Motor neuron (in vitro differentiated cells): Measurements from ENCODE around the gene DMRTA1. TPM values are rescaled to one million over a fixed set of nuclear protein-coding genes. Genes with fewer than 3 reads are reported as not detected.
"Not testable (repeated sequence)": the region's sequence is repeated elsewhere in the genome, so short reads cannot be mapped to it uniquely, and the experiment has no call there.

Experiments used
- ATAC-seq, 8 experiments: fragments of 200-7000 bp; cut with Tn5 transposase; replicated peaks in 6 of 8; 2 replicates each; pipeline ENCODE4 v1.8.0; 2021; ENCODE audit warnings: mild to moderate bottlenecking in 8 of 8, moderate library complexity in 8 of 8
- H3K27ac ChIP-seq, 2 donors: fragments of 250-450 bp; sonication (Bioruptor Pico); 2 replicates each; pipeline ENCODE4 v1.9.0; 2021; ENCODE audit warnings: antibody characterized with exemption in 2 of 2, mild to moderate bottlenecking in 2 of 2, moderate library complexity in 1 of 2
- H3K4me1 ChIP-seq, 2 donors: fragments of 250-450 bp; sonication (Bioruptor Pico); replicated peaks in 1 of 2; 2 replicates each; pipeline ENCODE4 v1.6.1; 2021; ENCODE audit warnings: antibody characterized with exemption in 2 of 2, mild to moderate bottlenecking in 2 of 2, moderate library complexity in 1 of 2
- H3K4me3 ChIP-seq, 5 donors: fragments of 250-450 bp; sonication (Bioruptor Pico); 2 replicates each; pipeline ENCODE4 v1.9.0; 2021; ENCODE audit warnings: antibody characterized with exemption in 5 of 5, mild to moderate bottlenecking in 5 of 5, moderate library complexity in 4 of 5
- WGBS, 10 experiments: fragments of 450-650 bp; shearing (Covaris generic); methylation state at CpG; one replicate each; pipeline ENCODE4 v1.0.0; 2022; 5-methylcytosine and 5-hydroxymethylcytosine counted together
- in situ Hi-C, 9 experiments: fragments of 400-800 bp; cut with MboI; loops; one replicate each; pipeline ENCODE4 v1.15.0; 2021; ENCODE audit warnings: low sequenced_read_pairs in 9 of 9, low pct_unique_long_range_greater_than_20kb in 2 of 9; ENCODE audit not compliant: unreplicated experiment in 9 of 9
- total RNA-seq, 8 experiments: library from RNA; unstranded; fragments of 300-600 nt; gene quantifications; 2 replicates each; pipeline versions ENCODE4 v1.2.3 to v1.2.4, GENCODE V29; 2022

The DMRTA1 gene
- total RNA-seq, 8 experiments from 2014 or later: 0.09 to 3.9 (median 0.88) TPM

- not testable (repeated sequence) for H3K4me3 ChIP-seq, ATAC-seq, H3K27ac ChIP-seq, H3K4me1 ChIP-seq
- in situ Hi-C loops: loop anchor here in 1 of 9 experiments (25.0 kb wide), 1 partner anchor 125 kb away; no protein-coding TSS in a partner anchor
- 0 to 80% (median 67%) methylated on average over 1 to 5 of the region's 8 CpGs; no CpG with 5 or more reads in 3 of the 10 experiments for WGBS, 10 experiments
Measured at GRCh38 chr9:22437461-22438067, 9.1 kb upstream of the DMRTA1 start.

DNA sequence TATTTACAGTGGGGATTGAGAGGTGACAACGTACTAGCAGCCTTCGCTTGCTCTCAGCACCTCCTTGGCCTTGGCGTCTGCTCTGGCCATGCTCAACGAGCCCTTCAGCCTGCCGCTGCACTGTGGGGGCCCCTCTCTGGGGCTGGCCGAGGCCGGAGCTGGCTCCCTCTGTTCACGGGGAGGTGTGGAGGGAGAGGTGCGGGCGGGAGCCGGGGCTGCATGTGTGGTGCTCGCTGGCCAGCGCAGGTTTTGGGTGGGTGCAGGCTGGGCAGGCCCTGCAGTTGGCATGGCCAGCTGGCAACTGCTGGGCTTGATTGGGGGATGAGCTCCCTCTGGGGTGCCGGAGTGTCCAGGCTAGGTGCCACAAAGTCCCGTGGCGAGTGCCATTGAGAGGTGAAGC lies 5.8 kb upstream of the DMRTA1 start:
- Histone ChIP-seq H3K27ac (no peak overlapping the region), H3K4me1 (no peaks in the 10 kb centered on the region), H3K4me3 (no peak overlapping the region)
- no peak for ATAC-seq
- in situ Hi-C loops: loop anchor here in 2 of 9 experiments (10.0 to 25.0 kb wide), 2 partner anchors 126 to 129 kb away; no protein-coding TSS in a partner anchor
- WGBS, 10 experiments: 47 to 100% (median 80%) methylated on average over 1 to 3 of the region's 16 CpGs; no CpG with 5 or more reads in 7 of the 10 experiments

DNA sequence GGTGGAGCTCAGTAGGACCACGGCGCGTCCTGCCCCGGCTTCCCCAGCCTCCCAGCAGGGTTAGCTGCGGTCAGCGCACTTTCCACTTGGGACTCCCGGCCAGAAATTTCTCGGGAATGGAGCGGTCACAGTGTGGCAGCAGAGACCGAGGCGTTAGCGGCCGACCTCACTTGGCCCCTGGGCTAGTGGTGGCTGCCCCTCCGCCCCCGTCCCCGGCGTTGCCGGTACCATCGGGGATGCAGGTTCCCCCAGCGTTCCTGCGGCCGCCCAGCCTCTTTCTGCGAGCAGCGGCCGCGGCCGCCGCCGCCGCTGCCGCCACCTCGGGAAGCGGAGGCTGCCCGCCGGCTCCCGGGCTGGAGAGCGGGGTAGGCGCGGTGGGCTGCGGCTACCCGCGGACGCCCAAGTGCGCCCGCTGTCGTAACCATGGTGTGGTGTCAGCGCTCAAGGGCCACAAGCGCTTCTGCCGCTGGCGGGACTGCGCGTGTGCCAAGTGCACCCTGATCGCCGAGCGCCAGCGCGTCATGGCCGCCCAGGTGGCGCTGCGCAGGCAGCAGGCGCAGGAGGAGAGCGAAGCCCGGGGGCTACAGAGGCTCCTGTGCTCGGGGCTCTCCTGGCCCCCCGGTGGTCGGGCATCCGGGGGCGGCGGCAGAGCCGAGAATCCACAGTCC lies 460 bp downstream of the DMRTA1 start:
- peak overlapping the region in 1 of 2 donors; percentile 63 for H3K27ac ChIP-seq
- peak overlapping the region; percentile 59 to 73 (median 63) for H3K4me3 ChIP-seq
- 0 to 20% (median 0%) methylated on average over 1 to 15 of the region's 70 CpGs; no CpG with 5 or more reads in 7 of the 10 experiments for WGBS, 10 experiments
- in situ Hi-C loops: loop anchor here in 2 of 9 experiments (10.0 to 25.0 kb wide), 2 partner anchors 132 to 135 kb away; no protein-coding TSS in a partner anchor
- H3K4me1 ChIP-seq: peaks cover 2 to 4% of the 10 kb centered on the region in 2 donors
- peak; percentile 82 to 94 (median 90) for ATAC-seq

DNA sequence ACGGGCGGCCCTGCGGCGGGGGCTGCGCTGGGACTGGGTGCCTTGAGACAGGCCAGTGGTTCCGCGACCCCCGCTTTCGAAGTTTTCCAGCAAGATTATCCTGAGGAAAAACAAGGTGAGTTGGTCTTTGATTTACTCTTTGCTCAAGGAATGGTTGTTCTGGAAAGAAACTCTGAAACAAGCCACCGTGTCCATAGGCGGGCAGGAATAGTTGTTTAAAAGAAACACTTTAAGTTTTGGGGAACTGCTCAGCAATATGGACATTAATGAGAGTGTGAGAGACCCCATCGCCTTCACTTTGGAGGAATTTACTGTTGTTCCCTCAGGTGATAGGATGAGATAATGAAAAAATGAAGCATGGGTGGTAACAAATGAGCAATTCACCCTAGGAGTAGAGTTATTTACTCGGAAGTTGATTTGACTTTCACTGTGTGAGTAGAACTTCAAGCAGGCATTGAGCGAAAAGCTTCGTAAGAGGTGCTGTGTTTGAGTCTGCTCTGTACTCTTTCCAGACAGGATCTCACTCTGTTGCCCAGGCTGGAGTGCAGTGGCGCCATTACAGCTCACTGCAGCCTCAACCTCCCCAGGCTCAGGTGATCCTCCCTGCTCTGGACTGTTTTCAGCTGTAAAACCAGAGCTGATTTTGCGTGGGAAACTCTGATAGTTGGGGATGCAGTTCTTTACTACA lies 1.1 kb downstream of the DMRTA1 start:
- peak overlapping the region in 1 of 2 donors; percentile 63 for H3K27ac ChIP-seq
- peaks cover 2 to 4% of the 10 kb centered on the region in 2 donors for H3K4me1 ChIP-seq
- WGBS, 10 experiments: 7 to 76% (median 33%) methylated on average over 1 to 14 of the region's 17 CpGs; no CpG with 5 or more reads in 1 of the 10 experiments
- H3K4me3 ChIP-seq: peak overlapping the region; percentile 59 to 73 (median 63)
- in situ Hi-C loops: loop anchor here in 2 of 9 experiments (10.0 to 25.0 kb wide), 2 partner anchors 133 to 135 kb away; no protein-coding TSS in a partner anchor
- no peak for ATAC-seq

DNA sequence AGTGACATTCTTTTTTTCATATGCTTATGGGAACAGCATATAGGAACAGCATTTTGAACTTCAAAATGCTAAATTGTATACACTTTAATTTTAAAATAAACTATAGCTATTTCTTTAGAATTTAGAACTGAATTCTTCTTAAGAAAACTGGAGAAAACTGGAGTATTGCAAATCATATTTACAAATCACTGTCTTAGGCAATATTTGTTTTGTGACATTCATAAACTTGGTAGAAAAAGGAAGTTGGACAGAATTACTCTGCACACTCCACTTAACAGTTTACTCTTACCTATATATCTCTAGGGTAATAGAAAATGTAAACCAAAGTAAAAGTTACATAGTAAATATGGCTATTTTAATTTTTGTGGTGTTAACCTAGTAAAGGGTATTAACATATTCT lies 3.1 kb downstream of the DMRTA1 start:
- Histone ChIP-seq H3K27ac (no peak overlapping the region), H3K4me1 (peaks cover 2 to 4% of the 10 kb centered on the region in 2 donors), H3K4me3 (no peak overlapping the region)
- ATAC-seq: no peak
- in situ Hi-C loops: loop anchor here in 4 of 9 experiments (10.0 to 25.0 kb wide), 3 partner anchors 135 to 145 kb away; no protein-coding TSS in a partner anchor

DNA sequence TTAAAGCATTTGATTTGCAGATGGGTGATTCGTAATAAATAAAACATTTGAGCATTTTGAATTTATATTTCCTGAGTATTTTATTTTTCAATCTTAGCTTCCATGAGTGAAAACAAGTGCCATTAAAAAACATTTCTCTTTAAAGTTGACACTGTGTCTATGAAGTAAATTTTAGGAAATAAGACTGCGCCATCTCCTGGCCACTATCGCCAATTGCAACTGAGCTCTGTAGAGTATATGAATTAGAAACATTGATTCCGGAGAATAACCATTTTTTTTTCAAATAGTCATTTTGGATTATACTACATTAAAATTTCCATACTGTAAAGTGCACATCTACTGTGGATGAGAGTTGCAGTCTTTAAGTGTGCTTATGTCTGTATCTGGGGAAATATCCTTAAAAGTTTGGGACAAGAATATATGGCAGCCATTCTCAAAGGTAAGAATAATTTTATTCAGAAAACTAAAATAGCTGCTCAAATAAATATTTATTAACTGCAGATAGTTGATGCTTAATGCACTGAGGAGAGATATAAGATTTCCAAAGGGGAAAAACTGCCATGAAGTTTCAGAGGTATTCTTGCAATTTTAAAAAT lies 5.9 kb downstream of the DMRTA1 start:
- in situ Hi-C loops: loop anchor here in 2 of 9 experiments (10.0 to 25.0 kb wide), 2 partner anchors 140 to 148 kb away; no protein-coding TSS in a partner anchor
- Histone ChIP-seq H3K4me1 (peaks cover 0 to 4% of the 10 kb centered on the region in 2 donors), H3K27ac (no peak overlapping the region), H3K4me3 (no peak overlapping the region)
- ATAC-seq: peak in 3 of 8 experiments; percentile 41 to 52 (median 47)
- WGBS, 10 experiments: 0 to 40% (median 11%) methylated on average over 1 to 4 of the region's 4 CpGs; no CpG with 5 or more reads in 1 of the 10 experiments

GRCh38 chr9:22454016-22454415 lies 7.4 kb downstream of the DMRTA1 start:
- H3K4me1 ChIP-seq: no peaks in the 10 kb centered on the region
- H3K27ac ChIP-seq: no peak overlapping the region
- ATAC-seq: no peak
- no peak overlapping the region for H3K4me3 ChIP-seq
- WGBS, 10 experiments: 0 to 60% (median 14%) methylated on average over 1 of the region's 1 CpG; no CpG with 5 or more reads in 4 of the 10 experiments
- in situ Hi-C loops: loop anchor here in 2 of 9 experiments (10.0 to 25.0 kb wide), 2 partner anchors 142 to 149 kb away; no protein-coding TSS in a partner anchor

DNA sequence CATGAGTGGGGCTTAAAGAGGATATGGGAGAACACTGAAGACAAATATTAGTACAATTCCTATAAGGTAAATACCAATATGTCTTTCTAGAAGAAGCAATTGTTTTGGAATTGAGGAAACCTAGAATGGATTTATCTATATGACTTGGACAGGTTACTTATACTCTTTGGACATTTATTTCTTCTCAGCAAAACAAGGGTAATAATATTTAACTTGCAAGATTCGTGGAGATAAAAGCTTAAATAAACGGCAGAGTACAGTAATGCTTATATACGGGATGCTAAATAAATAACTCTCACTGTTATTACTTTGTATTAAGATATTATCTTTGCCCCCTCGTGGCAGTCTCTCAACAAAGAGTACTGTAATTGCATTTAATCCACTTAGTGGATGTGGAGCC lies 8.6 kb downstream of the DMRTA1 start:
- no peak for ATAC-seq
- 37 to 100% (median 65%) methylated on average over 1 to 4 of the region's 4 CpGs; no CpG with 5 or more reads in 2 of the 10 experiments for WGBS, 10 experiments
- no peak overlapping the region for H3K27ac ChIP-seq
- in situ Hi-C loops: loop anchor here in 2 of 9 experiments (10.0 to 25.0 kb wide), 2 partner anchors 143 to 150 kb away; no protein-coding TSS in a partner anchor
- H3K4me3 ChIP-seq: no peak overlapping the region
- no peaks in the 10 kb centered on the region for H3K4me1 ChIP-seq

DNA sequence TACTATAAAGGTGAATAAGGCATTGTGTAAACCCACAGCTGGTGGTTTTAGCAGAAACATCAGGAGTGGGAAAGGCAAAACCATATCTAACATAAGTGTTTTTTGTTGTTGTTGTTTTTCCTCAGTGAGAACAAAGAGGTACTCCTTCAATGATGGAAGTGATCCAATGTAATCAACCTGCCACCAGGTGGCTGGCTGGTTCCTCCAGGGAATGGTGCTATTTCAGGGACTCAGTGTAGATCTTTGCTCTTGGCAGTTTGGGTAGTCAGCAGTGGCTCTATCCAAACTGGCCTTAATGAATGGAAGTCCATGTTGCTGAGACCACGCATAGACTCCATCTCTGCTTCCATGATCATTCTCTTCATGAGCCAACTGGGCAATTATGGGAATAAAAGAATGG lies 10.8 kb downstream of the DMRTA1 start:
- WGBS, 10 experiments: 0 to 100% (median 100%) methylated on average over 1 of the region's 1 CpG; no CpG with 5 or more reads in 3 of the 10 experiments
- Histone ChIP-seq H3K4me3 (no peak overlapping the region), H3K27ac (no peak overlapping the region), H3K4me1 (no peaks in the 10 kb centered on the region)
- in situ Hi-C loops: loop anchor here in 2 of 9 experiments (10.0 to 25.0 kb wide), 2 partner anchors 145 to 153 kb away; no protein-coding TSS in a partner anchor
- no peak for ATAC-seq

DNA sequence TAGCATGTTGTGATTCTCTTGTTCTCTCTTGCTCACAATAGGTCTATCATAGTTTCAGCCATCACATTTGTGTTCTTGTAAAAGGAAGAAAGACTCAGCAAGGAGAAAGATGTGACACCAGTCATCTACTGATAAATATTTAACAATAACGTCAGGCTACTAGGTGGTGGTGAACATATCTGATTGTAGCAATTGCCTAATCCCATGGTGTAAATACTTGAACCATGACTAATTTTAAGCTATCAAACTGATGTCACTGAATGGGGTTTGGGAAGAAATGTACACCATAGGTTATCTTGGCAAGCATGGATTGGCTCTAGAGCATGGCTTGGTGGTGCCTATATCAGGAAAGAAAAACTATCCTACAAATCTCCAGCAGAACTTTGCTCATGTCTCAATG lies 16.6 kb downstream of the DMRTA1 start:
- WGBS, 10 experiments: 40 to 100% (median 89%) methylated on average over 1 of the region's 1 CpG; no CpG with 5 or more reads in 3 of the 10 experiments
- in situ Hi-C loops: loop anchor here in 1 of 9 experiments (25.0 kb wide), 1 partner anchor 151 kb away; no protein-coding TSS in a partner anchor
- no peaks in the 10 kb centered on the region for H3K4me1 ChIP-seq
- no peak for ATAC-seq
- H3K27ac ChIP-seq: no peak overlapping the region
- H3K4me3 ChIP-seq: no peak overlapping the region

DNA sequence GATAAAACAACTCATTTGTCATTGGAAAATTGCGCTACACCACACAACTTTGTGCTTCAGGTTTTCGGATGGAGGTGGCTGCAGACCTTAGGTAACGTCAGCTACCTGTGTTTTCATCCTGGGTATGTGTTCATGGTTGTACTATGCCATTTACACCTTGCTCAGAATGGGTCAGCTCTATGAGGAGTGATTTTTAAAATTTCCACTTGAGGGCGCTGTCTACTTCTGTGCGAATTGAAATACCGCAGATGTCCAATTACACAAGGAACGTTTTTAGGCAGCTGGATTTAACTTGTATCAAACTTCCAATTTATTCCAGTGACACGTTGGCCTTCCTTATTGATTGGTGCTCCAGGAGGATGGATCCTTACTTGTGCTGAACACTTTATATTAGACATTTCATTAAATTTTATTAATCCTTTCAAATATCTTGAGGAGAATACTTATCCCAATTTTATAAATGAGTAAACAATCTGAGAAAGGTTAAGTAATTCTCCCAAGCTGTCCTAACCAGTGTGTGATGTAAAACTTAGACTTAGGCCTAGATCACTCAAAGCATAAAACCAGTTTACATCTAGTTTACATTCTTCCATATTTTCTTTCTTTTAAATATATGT lies 23.4 kb downstream of the DMRTA1 start:
- Histone ChIP-seq H3K4me3 (no peak overlapping the region), H3K4me1 (no peaks in the 10 kb centered on the region), H3K27ac (no peak overlapping the region)
- WGBS, 10 experiments: 0 to 20% (median 2%) methylated on average over 1 to 8 of the region's 8 CpGs; no CpG with 5 or more reads in 1 of the 10 experiments
- ATAC-seq: peak; percentile 70 to 82 (median 76)
- in situ Hi-C loops: loop anchor here in 1 of 9 experiments (25.0 kb wide), 1 partner anchor 158 kb away; no protein-coding TSS in a partner anchor

GRCh38 chr9:22481566-22481965 lies 34.9 kb downstream of the DMRTA1 start:
- Histone ChIP-seq H3K4me3 (no peak overlapping the region), H3K27ac (no peak overlapping the region), H3K4me1 (no peaks in the 10 kb centered on the region)
- in situ Hi-C loops: no loop called here
- WGBS, 10 experiments: 17 to 67% (median 31%) methylated on average over 1 to 2 of the region's 2 CpGs; no CpG with 5 or more reads in 3 of the 10 experiments
- ATAC-seq: no peak
